Panc1 (cell line): ENCODE results near the gene KMT5B. TPM values are rescaled to one million over a fixed set of nuclear protein-coding genes. Genes with fewer than 3 reads are reported as not detected.
"Not testable (repeated sequence)": the region's sequence is repeated elsewhere in the genome, so short reads cannot be mapped to it uniquely, and the experiment has no call there.

ENCODE experiments used
- ATAC-seq: fragments of 200-7000 bp; cut with Tn5 transposase; 2 replicates; pipeline ENCODE4 v1.9.1; 2020; ENCODE audit warnings: mild to moderate bottlenecking, moderate library complexity
- BruUV-seq: library from RNA; stranded (reverse); fragments of 400-500 nt; replicated peaks from 2 replicates; lab custom pipeline; 2021; lab: Mats Ljungman, UMichigan
- CTCF ChIA-PET: fragments of 300-600 bp; sonication (Branson Sonifier 250); formaldehyde crosslinking; loops from one replicate; lab custom pipeline; 2022; ENCODE audit warnings: antibody characterized with exemption; lab: Charles Lee
- POLR2A ChIA-PET: fragments of 300-600 bp; sonication (Branson Sonifier 250); formaldehyde crosslinking; loops from one replicate; lab custom pipeline; 2022; ENCODE audit warnings: antibody characterized with exemption; lab: Charles Lee
- DNase-seq: peaks from one replicate; pipeline ENCODE4 v3.0.0-alpha.2; 2010; ENCODE audit warnings: low read depth, low spot score
- H3K27ac ChIP-seq: 2 replicates; pipeline ENCODE4 v1.5.1; 2011; ENCODE audit warnings: mild to moderate bottlenecking, low read length, inconsistent platforms
- H3K27me3 ChIP-seq: fragments of 200-500 bp; sonication (Bioruptor generic); 2 replicates; pipeline ENCODE4 v1.6.0; 2014; ENCODE audit warnings: low read length, inconsistent platforms; ENCODE audit not compliant: control insufficient read depth, insufficient read depth
- H3K36me3 ChIP-seq: fragments of 200-500 bp; sonication (Bioruptor generic); 2 replicates; pipeline ENCODE4 v1.5.1; 2014; ENCODE audit warnings: inconsistent platforms, mild to moderate bottlenecking, low read length, moderate library complexity; ENCODE audit not compliant: control insufficient read depth, insufficient read depth
- H3K4me1 ChIP-seq: 2 replicates; pipeline ENCODE4 v1.5.1; 2011; ENCODE audit warnings: inconsistent platforms, mild to moderate bottlenecking, low read length, moderate library complexity; ENCODE audit not compliant: control insufficient read depth, insufficient read depth
- H3K4me3 ChIP-seq, 2 experiments: 2 replicates each; pipeline ENCODE4 v1.5.1; 2011 to 2012; ENCODE audit warnings: low read depth in 2 of 2, low read length in 2 of 2, mild to moderate bottlenecking in 2 of 2, inconsistent platforms in 1 of 2, moderate library complexity in 1 of 2
- H3K9me3 ChIP-seq: fragments of 200-500 bp; sonication (Bioruptor generic); 2 replicates; pipeline ENCODE4 v1.5.1; 2014; ENCODE audit warnings: low read depth, mild to moderate bottlenecking, inconsistent platforms, low read length, moderate library complexity; ENCODE audit not compliant: control insufficient read depth, insufficient read depth
- CTCF ChIP-seq: fragments of 450-650 bp; IDR thresholded peaks from 2 replicates; pipeline ENCODE4 v1.5.1; 2017; ENCODE audit warnings: mild to moderate bottlenecking
- POLR2AphosphoS5 ChIP-seq: IDR thresholded peaks from 2 replicates; pipeline ENCODE4 v1.6.1; 2012; ENCODE audit warnings: mild to moderate bottlenecking, low read depth, low read length, moderate library complexity
- REST ChIP-seq, 2 experiments: IDR thresholded peaks; 2 replicates each; pipeline ENCODE4 v1.6.1; 2011 to 2012; ENCODE audit warnings: low read depth in 2 of 2, control low read depth in 1 of 2, low read length in 1 of 2, mild to moderate bottlenecking in 1 of 2, moderate library complexity in 1 of 2; ENCODE audit not compliant: insufficient read depth in 1 of 2
- SIN3A ChIP-seq: IDR thresholded peaks from 2 replicates; pipeline ENCODE4 v1.6.1; 2012; ENCODE audit warnings: low read depth, mild to moderate bottlenecking, low read length, moderate library complexity, borderline replicate concordance; ENCODE audit not compliant: insufficient read depth
- TCF7L2 ChIP-seq: IDR thresholded peaks from 2 replicates; pipeline ENCODE4 v1.6.1; 2011; ENCODE audit warnings: mild to moderate bottlenecking, low read depth, low read length, inconsistent platforms
- in situ Hi-C: cut with HindIII; loops from 2 replicates; pipeline ENCODE4 v1.10.0; 2016; ENCODE audit warnings: low sequenced_read_pairs, low pct_unique_long_range_greater_than_20kb
- intact Hi-C: fragments of 100-400 bp; cut with micrococcal nuclease; formaldehyde crosslinking; loops from one replicate; pipeline ENCODE4 v1.10.0; 2022; ENCODE audit not compliant: unreplicated experiment
- total RNA-seq: library from RNA; stranded (reverse); gene quantifications from one replicate; pipeline ENCODE4 v1.2.1, GENCODE V29; 2021; ENCODE audit not compliant: unreplicated experiment

The KMT5B gene
- total RNA-seq, 1 experiment from 2014 or later = 48.6 TPM

- no peak overlapping the region for H3K27ac ChIP-seq
- H3K36me3 ChIP-seq = no peaks in the 10 kb centered on the region
- in situ Hi-C loops = no loop called here
- no peak for TF ChIP-seq POLR2AphosphoS5
- ChIA-PET POLR2A (no interaction called here), CTCF (no interaction called here)
- no peaks in the 10 kb centered on the region for H3K27me3 ChIP-seq
- no peak overlapping the region for H3K4me3 ChIP-seq
- H3K9me3 ChIP-seq = no peaks in the 10 kb centered on the region
- DNase-seq = no peak
- intact Hi-C loops = loop anchor here (5.0 to 10.0 kb wide), 2 partner anchors 127 to 189 kb away; no protein-coding TSS in a partner anchor
- no peak for ATAC-seq
- H3K4me1 ChIP-seq = peaks cover 13% of the 10 kb centered on the region
- BruUV-seq = no TSS peak
These were observed 42.4 kb upstream of the KMT5B start for GRCh38 chr11:68255526-68255925.

GRCh38 chr11:68254421-68254820, 41.3 kb upstream of the KMT5B start:
- in situ Hi-C loops (no loop called here), intact Hi-C loops (loop anchor here (10.0 kb wide), 1 partner anchor 190 kb away; no protein-coding TSS in a partner anchor)
- Histone ChIP-seq H3K4me1 (peaks cover 13% of the 10 kb centered on the region), H3K27me3 (no peaks in the 10 kb centered on the region), H3K4me3 (no peak overlapping the region), H3K9me3 (no peaks in the 10 kb centered on the region), H3K27ac (no peak overlapping the region), H3K36me3 (no peaks in the 10 kb centered on the region)
- DNase-seq (no peak), ATAC-seq (no peak)
- ChIA-PET POLR2A (no interaction called here), CTCF (no interaction called here)
- TF ChIP-seq CTCF (no peak), REST (IDR thresholded peaks at IDR 0.05; ENCODE audit: insufficient read depth in 1 of 2, low read depth in 2 of 2, low read length in 1 of 2) (no peak)
- BruUV-seq = no TSS peak

- H3K9me3 ChIP-seq = no peaks in the 10 kb centered on the region
- DNase-seq (no peak), ATAC-seq (no peak)
- H3K27me3 ChIP-seq = no peaks in the 10 kb centered on the region
- in situ Hi-C loops = no loop called here
- no peak overlapping the region for H3K27ac ChIP-seq
- TF ChIP-seq SIN3A (no peak), CTCF (no peak), TCF7L2 (no peak), REST (IDR thresholded peaks at IDR 0.05; ENCODE audit: insufficient read depth in 1 of 2, low read depth in 2 of 2, low read length in 1 of 2) (no peak), POLR2AphosphoS5 (no peak)
- H3K36me3 ChIP-seq = no peaks in the 10 kb centered on the region
- POLR2A ChIA-PET = no interaction called here
- intact Hi-C loops = loop anchor here (10.0 kb wide), 1 partner anchor 193 kb away; no protein-coding TSS in a partner anchor
- H3K4me1 ChIP-seq = peaks cover 7% of the 10 kb centered on the region
- BruUV-seq = no TSS peak
- H3K4me3 ChIP-seq = no peak overlapping the region
- CTCF ChIA-PET = interaction anchor here (0.6 kb wide), 1 partner anchor 121 kb away, joined by 3 read pairs; no protein-coding TSS in a partner anchor
These were observed 38.7 kb upstream of the KMT5B start for GRCh38 chr11:68251765-68252164.

- CTCF ChIA-PET = not testable (repeated sequence)
These were observed 31.8 kb upstream of the KMT5B start for GRCh38 chr11:68244912-68245311.

More at GRCh38 chr11:68244912-68245311, 31.8 kb upstream of the KMT5B start:
- intact Hi-C loops, BruUV-seq, H3K36me3 ChIP-seq, ATAC-seq, DNase-seq, H3K27ac ChIP-seq, H3K27me3 ChIP-seq, POLR2A ChIA-PET, in situ Hi-C loops, H3K4me1 ChIP-seq, H3K9me3 ChIP-seq, H3K4me3 ChIP-seq: not testable (repeated sequence)
